ENCODE measurements around the gene TRIM65.
A peak's percentile ranks its signal among the peaks of the same experiment; 100 is the strongest.

TRIM65 gene

DNA sequence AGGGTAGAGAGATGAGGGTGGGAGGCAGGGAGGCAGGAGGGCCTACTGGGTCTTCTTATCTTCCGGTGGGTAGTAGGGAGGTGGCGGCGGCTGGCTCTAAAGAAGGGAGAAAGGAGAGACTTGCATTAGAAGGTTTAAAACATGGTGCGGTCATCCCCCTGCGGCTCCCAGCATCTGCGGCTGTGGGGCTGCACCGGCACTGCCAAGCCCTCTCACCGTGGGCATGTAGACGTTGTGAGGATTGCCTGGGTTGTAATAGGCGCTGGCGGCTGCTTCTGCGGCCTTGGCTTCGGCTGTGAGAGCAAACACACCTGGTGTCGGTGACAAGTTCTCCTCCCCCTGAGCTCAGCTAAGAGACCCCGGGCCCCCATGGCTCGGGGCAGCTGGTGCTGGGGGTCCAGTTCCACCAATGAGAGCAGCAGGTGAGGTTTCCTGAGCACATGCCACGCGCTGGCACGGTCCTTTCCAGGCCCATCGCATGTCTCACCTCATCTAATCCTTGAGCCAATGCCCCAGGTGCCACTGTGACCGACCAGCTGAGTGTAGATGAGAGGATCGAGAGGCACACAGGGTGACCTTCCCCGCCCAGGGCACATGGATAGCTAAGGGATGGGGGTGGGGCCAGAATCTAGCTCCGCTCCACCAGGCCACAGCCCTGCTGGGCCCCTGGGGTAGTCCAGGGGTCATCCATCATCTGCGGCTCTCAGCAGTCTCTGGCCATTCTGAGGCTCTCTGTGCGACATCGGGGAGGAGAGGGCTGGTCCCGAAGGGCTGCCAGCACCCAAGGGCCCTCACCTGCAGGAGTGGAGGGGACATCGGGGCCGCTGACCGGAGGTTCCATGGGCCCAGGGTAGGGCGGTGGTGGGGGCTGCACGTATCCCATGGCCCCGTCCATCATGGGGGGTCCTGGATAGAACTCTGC is 49.8 kb downstream of the TRIM65 start:
- no peak overlapping the region for H3K4me3 ChIP-seq (ENCODE audit: insufficient read length, low read depth)
- H3K9ac ChIP-seq (ENCODE audit: insufficient read length, low read depth) = peak overlapping the region; percentile 39
- H3K36me3 ChIP-seq (ENCODE audit: insufficient read depth, insufficient read length, low read length) = peaks cover 62% of the 10 kb centered on the region
- TF ChIP-seq ZNF274 (IDR thresholded peaks at IDR 0.05; ENCODE audit: low read depth, low read length) (no peak), SUZ12 (IDR thresholded peaks at IDR 0.05; ENCODE audit: extremely low read depth, insufficient read depth, insufficient read length) (no peak), YY1 (IDR thresholded peaks at IDR 0.05; ENCODE audit: insufficient read depth, insufficient read length) (no peak)
- peaks cover 37% of the 10 kb centered on the region for H3K4me1 ChIP-seq (ENCODE audit: insufficient read depth, insufficient read length)
- DNase-seq (ENCODE audit: low read depth, low spot score) = no peak
- no peaks in the 10 kb centered on the region for H3K27me3 ChIP-seq (ENCODE audit: insufficient read depth, insufficient read length)
- H3K9me3 ChIP-seq (ENCODE audit: insufficient read depth, low read length) = no peaks in the 10 kb centered on the region

DNA sequence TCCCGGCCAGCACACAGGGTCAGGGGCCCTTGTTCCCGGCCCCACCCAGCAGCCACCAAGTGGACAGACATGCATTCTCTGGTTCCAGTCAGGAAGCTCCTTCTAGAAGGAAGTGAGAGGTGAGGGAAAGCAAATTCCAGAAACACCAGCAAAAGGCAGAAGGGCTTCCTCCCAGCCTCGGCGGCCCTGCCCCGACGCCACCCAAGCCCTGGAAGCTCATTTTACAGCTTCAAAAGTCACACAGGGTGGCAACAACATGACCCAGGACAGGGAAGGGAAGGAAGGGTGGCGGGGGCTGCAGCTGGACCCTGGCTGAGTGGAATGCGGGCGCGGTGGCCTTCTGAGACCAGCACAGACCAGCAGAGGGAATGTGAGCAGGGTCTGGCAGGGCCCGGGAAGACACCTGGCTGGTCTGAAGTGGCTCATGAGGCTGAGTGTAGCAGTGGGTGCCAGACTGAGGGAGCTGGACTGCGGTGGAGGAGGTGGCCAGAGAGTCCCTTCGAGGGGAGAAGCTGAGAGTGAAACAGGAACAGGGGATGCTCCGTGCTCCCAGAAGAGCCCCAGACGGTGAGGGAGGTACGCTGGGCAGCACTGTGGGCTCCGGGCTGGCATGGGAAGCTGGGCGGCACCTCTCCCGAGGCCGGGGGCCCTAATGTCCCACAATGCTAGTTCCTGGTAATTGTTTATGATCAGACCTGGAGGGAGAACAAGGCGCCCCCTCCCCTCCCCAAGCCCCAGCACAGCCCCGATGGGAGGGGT is 50.6 kb downstream of the TRIM65 start:
- Histone ChIP-seq H3K27me3 (ENCODE audit: insufficient read depth, insufficient read length) (no peaks in the 10 kb centered on the region), H3K9ac (ENCODE audit: insufficient read length, low read depth) (peak overlapping the region; percentile 56), H3K9me3 (ENCODE audit: insufficient read depth, low read length) (no peaks in the 10 kb centered on the region), H3K36me3 (ENCODE audit: insufficient read depth, insufficient read length, low read length) (peaks cover 56% of the 10 kb centered on the region), H3K4me1 (ENCODE audit: insufficient read depth, insufficient read length) (peaks cover 37% of the 10 kb centered on the region), H3K4me3 (ENCODE audit: insufficient read length, low read depth) (no peak overlapping the region)
- TF ChIP-seq SUZ12 (IDR thresholded peaks at IDR 0.05; ENCODE audit: extremely low read depth, insufficient read depth, insufficient read length) (no peak), ZNF274 (IDR thresholded peaks at IDR 0.05; ENCODE audit: low read depth, low read length) (no peak), YY1 (IDR thresholded peaks at IDR 0.05; ENCODE audit: insufficient read depth, insufficient read length) (no peak)
- no peak for DNase-seq (ENCODE audit: low read depth, low spot score)

- Histone ChIP-seq H3K4me1 (ENCODE audit: insufficient read depth, insufficient read length) (peaks cover 41% of the 10 kb centered on the region), H3K9ac (ENCODE audit: insufficient read length, low read depth) (peak overlapping the region; percentile 64), H3K4me3 (ENCODE audit: insufficient read length, low read depth) (no peak overlapping the region), H3K9me3 (ENCODE audit: insufficient read depth, low read length) (no peaks in the 10 kb centered on the region), H3K36me3 (ENCODE audit: insufficient read depth, insufficient read length, low read length) (peaks cover 48% of the 10 kb centered on the region), H3K27me3 (ENCODE audit: insufficient read depth, insufficient read length) (no peaks in the 10 kb centered on the region)
- no peak for DNase-seq (ENCODE audit: low read depth, low spot score)
- TF ChIP-seq YY1 (IDR thresholded peaks at IDR 0.05; ENCODE audit: insufficient read depth, insufficient read length) (no peak), SUZ12 (IDR thresholded peaks at IDR 0.05; ENCODE audit: extremely low read depth, insufficient read depth, insufficient read length) (no peak), ZNF274 (IDR thresholded peaks at IDR 0.05; ENCODE audit: low read depth, low read length) (no peak)
Observed at GRCh38 chr17:75845058-75845711, 51.6 kb downstream of the TRIM65 start.

- H3K27me3 ChIP-seq (ENCODE audit: insufficient read depth, insufficient read length) = no peaks in the 10 kb centered on the region
- no peak overlapping the region for H3K4me3 ChIP-seq (ENCODE audit: insufficient read length, low read depth)
- peaks cover 44% of the 10 kb centered on the region for H3K36me3 ChIP-seq (ENCODE audit: insufficient read depth, insufficient read length, low read length)
- no peak for TF ChIP-seq ZNF274 (IDR thresholded peaks at IDR 0.05; ENCODE audit: low read depth, low read length)
- TF ChIP-seq SUZ12 (IDR thresholded peaks at IDR 0.05; ENCODE audit: extremely low read depth, insufficient read depth, insufficient read length) = no peak
- no peak for TF ChIP-seq YY1 (IDR thresholded peaks at IDR 0.05; ENCODE audit: insufficient read depth, insufficient read length)
- H3K4me1 ChIP-seq (ENCODE audit: insufficient read depth, insufficient read length) = peaks cover 41% of the 10 kb centered on the region
- peak overlapping the region; percentile 64 for H3K9ac ChIP-seq (ENCODE audit: insufficient read length, low read depth)
- H3K9me3 ChIP-seq (ENCODE audit: insufficient read depth, low read length) = no peaks in the 10 kb centered on the region
- DNase-seq (ENCODE audit: low read depth, low spot score) = no peak
Observed at GRCh38 chr17:75844530-75845057, 52.2 kb downstream of the TRIM65 start.

DNA sequence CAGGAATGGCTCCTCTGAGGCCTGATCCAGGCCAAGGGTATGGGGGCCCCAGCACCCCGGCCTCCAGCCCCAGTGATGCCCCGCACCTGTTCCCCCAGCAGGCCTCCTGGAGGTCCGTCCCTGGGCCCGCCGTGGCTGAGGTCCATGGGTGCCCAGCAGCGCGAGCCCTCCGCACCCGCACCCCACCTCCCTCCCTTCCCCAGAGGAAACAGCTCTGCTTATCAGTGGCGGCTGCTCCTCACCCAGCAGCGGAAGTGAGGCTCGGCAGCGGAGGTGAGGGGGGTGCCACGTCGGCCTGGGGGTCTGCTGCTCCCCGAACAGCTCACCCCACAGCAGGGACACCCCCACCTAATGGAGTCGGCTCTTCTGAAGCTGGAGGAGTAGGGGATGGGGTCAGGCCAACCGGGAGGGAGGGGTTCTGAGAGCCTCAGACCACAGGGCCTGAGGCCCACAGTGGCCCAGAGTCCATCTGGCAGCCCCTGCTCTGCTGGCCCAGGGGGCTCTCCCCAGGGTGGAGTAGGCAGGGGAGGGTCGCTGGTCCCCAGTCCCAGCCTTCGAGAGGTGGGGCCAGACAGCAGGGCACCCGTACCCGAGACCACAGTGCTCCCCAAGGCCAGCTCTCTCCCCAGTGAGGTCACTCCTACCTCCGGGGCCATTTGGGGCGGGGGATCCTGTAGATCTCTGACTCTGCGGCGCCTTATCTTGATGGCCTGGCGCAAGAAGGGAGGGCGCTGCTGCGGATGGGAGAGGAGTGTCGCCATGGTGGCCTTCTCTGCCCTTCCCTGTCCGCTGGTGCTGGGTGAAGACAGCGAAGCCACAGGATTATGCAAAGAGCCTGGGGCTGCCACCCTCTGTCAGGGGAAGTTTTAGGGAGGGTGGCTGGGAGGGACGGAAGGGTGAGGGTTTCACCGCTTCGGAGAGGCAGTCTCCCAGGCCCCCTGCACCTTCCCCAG is 52.9 kb downstream of the TRIM65 start, which contains the start of gene UNC13D:
TSS of gene UNC13D (minus strand) at position 828 of the 953 bp plus-strand sequence. CDS start at position 761, 67 bp downstream.
- no peak for TF ChIP-seq ZNF274 (IDR thresholded peaks at IDR 0.05; ENCODE audit: low read depth, low read length)
- H3K9me3 ChIP-seq (ENCODE audit: insufficient read depth, low read length) = no peaks in the 10 kb centered on the region
- no peak for DNase-seq (ENCODE audit: low read depth, low spot score)
- no peak within 1 kb of the TSS for H3K4me3 ChIP-seq (ENCODE audit: insufficient read length, low read depth)
- H3K36me3 ChIP-seq (ENCODE audit: insufficient read depth, insufficient read length, low read length) = peaks cover 37% of the 10 kb centered on the region
- H3K27me3 ChIP-seq (ENCODE audit: insufficient read depth, insufficient read length) = no peaks in the 10 kb centered on the region
- peak within 1 kb of the TSS; percentile 64 for H3K9ac ChIP-seq (ENCODE audit: insufficient read length, low read depth)
- H3K4me1 ChIP-seq (ENCODE audit: insufficient read depth, insufficient read length) = peaks cover 41% of the 10 kb centered on the region

DNA sequence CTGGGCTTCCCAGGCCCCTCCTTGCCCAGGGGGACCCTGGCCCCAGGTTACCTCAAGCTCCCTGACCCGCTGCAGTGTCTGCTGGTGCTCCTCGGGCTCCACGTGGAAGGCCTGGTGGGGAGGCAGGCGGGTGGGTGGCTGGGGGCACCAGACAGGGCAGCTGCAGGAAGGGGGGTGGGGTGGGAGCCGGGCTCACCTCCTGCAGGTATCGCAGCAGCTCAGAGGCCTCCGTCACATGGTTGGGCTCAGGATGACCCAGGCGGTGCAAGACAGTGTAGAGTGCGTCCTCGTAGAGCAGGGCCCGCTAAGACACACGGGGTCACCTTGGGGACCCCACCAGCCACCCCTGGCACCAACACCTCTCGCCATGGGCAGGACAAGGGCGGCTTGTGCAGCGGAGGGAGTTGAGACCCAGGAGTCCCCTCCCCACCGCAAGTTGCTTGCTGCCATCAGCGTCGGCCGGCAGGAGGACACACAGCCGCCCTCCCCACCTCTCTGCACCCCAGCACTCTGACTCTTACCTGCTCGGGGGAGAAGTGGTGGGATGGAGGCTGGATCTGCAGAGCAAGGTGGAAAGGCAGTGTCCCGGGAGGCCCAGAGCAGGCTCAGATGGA is 53.7 kb downstream of the TRIM65 start:
- no peak for DNase-seq (ENCODE audit: low read depth, low spot score)
- no peaks in the 10 kb centered on the region for H3K9me3 ChIP-seq (ENCODE audit: insufficient read depth, low read length)
- H3K9ac ChIP-seq (ENCODE audit: insufficient read length, low read depth) = no peak overlapping the region
- TF ChIP-seq SUZ12 (IDR thresholded peaks at IDR 0.05; ENCODE audit: extremely low read depth, insufficient read depth, insufficient read length) (no peak), ZNF274 (IDR thresholded peaks at IDR 0.05; ENCODE audit: low read depth, low read length) (no peak), YY1 (IDR thresholded peaks at IDR 0.05; ENCODE audit: insufficient read depth, insufficient read length) (no peak)
- H3K4me1 ChIP-seq (ENCODE audit: insufficient read depth, insufficient read length) = peaks cover 44% of the 10 kb centered on the region
- H3K27me3 ChIP-seq (ENCODE audit: insufficient read depth, insufficient read length) = no peaks in the 10 kb centered on the region
- H3K4me3 ChIP-seq (ENCODE audit: insufficient read length, low read depth) = no peak overlapping the region
- H3K36me3 ChIP-seq (ENCODE audit: insufficient read depth, insufficient read length, low read length) = peaks cover 29% of the 10 kb centered on the region
